Osteoblast (primary cell): Measurements from ENCODE around the gene PGPEP1. TPM values are rescaled to one million over a fixed set of nuclear protein-coding genes. Genes with fewer than 3 reads are reported as not detected.

Source experiments
- DNase-seq: peaks from one replicate; pipeline ENCODE4 v3.0.0; 2011; ENCODE audit warnings: low spot score, mixed read lengths; ENCODE audit not compliant: insufficient read length; ENCODE audit errors: missing footprints
- H2AFZ ChIP-seq: 2 replicates; pipeline ENCODE4 v1.6.0; 2011; ENCODE audit warnings: mild to moderate bottlenecking, low read length
- H3K27ac ChIP-seq: 2 replicates; pipeline ENCODE4 v1.5.1; 2011; ENCODE audit warnings: mild to moderate bottlenecking, low read depth, low read length, moderate library complexity
- H3K27me3 ChIP-seq: 2 replicates; pipeline ENCODE4 v1.6.0; 2012; ENCODE audit warnings: mild to moderate bottlenecking, control low read depth, inconsistent platforms, low read length, moderate library complexity; ENCODE audit not compliant: insufficient read depth
- H3K36me3 ChIP-seq: 2 replicates; pipeline ENCODE4 v1.5.1; 2011; ENCODE audit warnings: mild to moderate bottlenecking, low read length, control low read depth, moderate library complexity; ENCODE audit not compliant: insufficient read depth
- H3K4me1 ChIP-seq: 2 replicates; pipeline ENCODE4 v1.5.1; 2011; ENCODE audit warnings: mild to moderate bottlenecking, low read length, control low read depth, moderate library complexity; ENCODE audit not compliant: insufficient read depth
- H3K4me2 ChIP-seq: 2 replicates; pipeline ENCODE4 v1.6.0; 2011; ENCODE audit warnings: mild to moderate bottlenecking, low read length; ENCODE audit not compliant: insufficient read depth
- H3K4me3 ChIP-seq: fragments of 200-600 bp; sonication (generic); 3 replicates; pipeline ENCODE4 v1.5.1; 2012; ENCODE audit warnings: mild to moderate bottlenecking, low read length, inconsistent platforms; ENCODE audit not compliant: insufficient read depth
- H3K79me2 ChIP-seq: 2 replicates; pipeline ENCODE4 v1.6.0; 2012; ENCODE audit warnings: mild to moderate bottlenecking, low read length, control low read depth, inconsistent platforms; ENCODE audit not compliant: insufficient read depth
- H3K9me3 ChIP-seq: 2 replicates; pipeline ENCODE4 v1.5.1; 2011; ENCODE audit warnings: low read depth, low read length, control low read depth
- H4K20me1 ChIP-seq: 2 replicates; pipeline ENCODE4 v1.6.0; 2012; ENCODE audit warnings: mild to moderate bottlenecking, low read length, control low read depth; ENCODE audit not compliant: insufficient read depth
- CTCF ChIP-seq: IDR thresholded peaks from 2 replicates; pipeline ENCODE4 v1.5.1; 2011; ENCODE audit warnings: mild to moderate bottlenecking, low read depth, low read length, moderate library complexity; ENCODE audit errors: extremely low read depth
- total RNA-seq: library from RNA; depleted of rRNA; stranded (reverse); fragments of >200 nt; gene quantifications from 2 replicates; pipeline ENCODE4 v1.2.3, GENCODE V29; 2012

The PGPEP1 gene
- total RNA-seq, 1 donor = 31.1 TPM

- DNase-seq = peak; percentile 97
- Histone ChIP-seq H3K4me3 (no peak overlapping the region), H3K4me1 (peaks cover 19% of the 10 kb centered on the region), H4K20me1 (no peaks in the 10 kb centered on the region), H2AFZ (no peak overlapping the region), H3K36me3 (peaks cover 1% of the 10 kb centered on the region), H3K27ac (peak overlapping the region; percentile 93), H3K9me3 (no peaks in the 10 kb centered on the region), H3K27me3 (no peaks in the 10 kb centered on the region), H3K79me2 (no peaks in the 10 kb centered on the region), H3K4me2 (peak overlapping the region; percentile 37)
- no peak for TF ChIP-seq CTCF
Measured at GRCh38 chr19:18364826-18365528, 24.6 kb downstream of the PGPEP1 start.

- Histone ChIP-seq H3K36me3 (no peaks in the 10 kb centered on the region), H2AFZ (no peak overlapping the region), H3K79me2 (no peaks in the 10 kb centered on the region), H3K9me3 (no peaks in the 10 kb centered on the region), H3K4me1 (peaks cover 19% of the 10 kb centered on the region), H4K20me1 (no peaks in the 10 kb centered on the region), H3K4me3 (no peak overlapping the region), H3K27ac (peak overlapping the region; percentile 93), H3K4me2 (no peak overlapping the region), H3K27me3 (no peaks in the 10 kb centered on the region)
- TF ChIP-seq CTCF = no peak
- no peak for DNase-seq
Measured at GRCh38 chr19:18366021-18366435, 25.6 kb downstream of the PGPEP1 start.

- Histone ChIP-seq H3K79me2 (no peaks in the 10 kb centered on the region), H3K4me3 (no peak overlapping the region), H3K27ac (no peak overlapping the region), H3K27me3 (no peaks in the 10 kb centered on the region), H3K9me3 (no peaks in the 10 kb centered on the region), H3K36me3 (no peaks in the 10 kb centered on the region), H4K20me1 (no peaks in the 10 kb centered on the region), H3K4me1 (peaks cover 21% of the 10 kb centered on the region), H3K4me2 (no peak overlapping the region), H2AFZ (no peak overlapping the region)
- no peak for TF ChIP-seq CTCF
- DNase-seq = no peak
Measured at GRCh38 chr19:18368504-18369222, 28.3 kb downstream of the PGPEP1 start.

GRCh38 chr19:18373407-18373891 lies 33.1 kb downstream of the PGPEP1 start:
- peak overlapping the region; percentile 47 for H2AFZ ChIP-seq
- TF ChIP-seq CTCF = no peak

More at GRCh38 chr19:18373407-18373891, 33.1 kb downstream of the PGPEP1 start:
- H3K79me2 ChIP-seq = no peaks in the 10 kb centered on the region
- no peak for DNase-seq
- no peak overlapping the region for H3K4me2 ChIP-seq
- H3K4me3 ChIP-seq = no peak overlapping the region
- peaks cover 17% of the 10 kb centered on the region for H3K4me1 ChIP-seq
- no peaks in the 10 kb centered on the region for H3K27me3 ChIP-seq
- no peaks in the 10 kb centered on the region for H3K9me3 ChIP-seq
- H3K36me3 ChIP-seq = no peaks in the 10 kb centered on the region
- H4K20me1 ChIP-seq = no peaks in the 10 kb centered on the region
- peak overlapping the region; percentile 98 for H3K27ac ChIP-seq
